WTC11 (cell line): ENCODE measurements around the gene OBSL1.

Source experiments
- CREB1 ChIP-seq: sonication (generic); formaldehyde crosslinking; IDR thresholded peaks from 2 replicates; pipeline ENCODE4 v1.8.0; 2023; ENCODE audit warnings: mild to moderate bottlenecking, missing genetic modification reagents
- ETV6 ChIP-seq: sonication (generic); formaldehyde crosslinking; IDR thresholded peaks from 2 replicates; pipeline ENCODE4 v1.8.1; 2022; ENCODE audit warnings: mild to moderate bottlenecking, missing genetic modification reagents
- FOXJ3 ChIP-seq: sonication (generic); formaldehyde crosslinking; IDR thresholded peaks from 2 replicates; pipeline ENCODE4 v1.9.0; 2021; ENCODE audit warnings: missing genetic modification reagents, mild to moderate bottlenecking, borderline replicate concordance
- JUN ChIP-seq: sonication (generic); formaldehyde crosslinking; IDR thresholded peaks from 2 replicates; pipeline ENCODE4 v1.8.0; 2023; ENCODE audit warnings: mild to moderate bottlenecking, missing genetic modification reagents
- NFYB ChIP-seq: sonication (generic); formaldehyde crosslinking; conservative IDR thresholded peaks from 2 replicates; pipeline ENCODE4 v1.8.0; 2022; ENCODE audit warnings: low read depth, missing genetic modification reagents
- NR3C1 ChIP-seq: sonication (generic); formaldehyde crosslinking; conservative IDR thresholded peaks from 2 replicates; pipeline ENCODE4 v1.8.1; 2023; ENCODE audit warnings: low read depth, mild to moderate bottlenecking, missing genetic modification reagents
- ZNF121 ChIP-seq: sonication (generic); formaldehyde crosslinking; IDR thresholded peaks from 2 replicates; pipeline ENCODE4 v1.8.0; 2023; ENCODE audit warnings: missing genetic modification reagents
- TF ChIP-seq, protein P1 (sequence below): sonication (generic); formaldehyde crosslinking; IDR thresholded peaks from 2 replicates; pipeline ENCODE4 v1.8.0; 2023; ENCODE audit warnings: missing genetic modification reagents, mild to moderate bottlenecking, borderline replicate concordance
- TF ChIP-seq, protein P2 (sequence below): sonication (generic); formaldehyde crosslinking; IDR thresholded peaks from 2 replicates; pipeline ENCODE4 v1.8.0; 2022; ENCODE audit warnings: mild to moderate bottlenecking, missing genetic modification reagents
- TF ChIP-seq, protein P3 (sequence below): sonication (generic); formaldehyde crosslinking; IDR thresholded peaks from 2 replicates; pipeline ENCODE4 v1.8.1; 2023; ENCODE audit warnings: mild to moderate bottlenecking, missing genetic modification reagents, borderline replicate concordance
- TF ChIP-seq, protein P4 (sequence below): sonication (generic); formaldehyde crosslinking; IDR thresholded peaks from 2 replicates; pipeline ENCODE4 v1.8.0; 2022; ENCODE audit warnings: missing genetic modification reagents
- TF ChIP-seq, protein P5 (sequence below): fragments of 200-600 bp; IDR thresholded peaks from 2 replicates; pipeline ENCODE4 v1.8.0; 2022; ENCODE audit warnings: antibody characterized with exemption
- TF ChIP-seq, protein P6 (sequence below): sonication (generic); formaldehyde crosslinking; IDR thresholded peaks from 2 replicates; pipeline ENCODE4 v1.8.1; 2023; ENCODE audit warnings: mild to moderate bottlenecking, missing genetic modification reagents, moderate library complexity
- TF ChIP-seq, protein P7 (sequence below): sonication (generic); formaldehyde crosslinking; IDR thresholded peaks from 2 replicates; pipeline ENCODE4 v1.8.1; 2022; ENCODE audit warnings: mild to moderate bottlenecking, missing genetic modification reagents, moderate library complexity, borderline replicate concordance

DNA sequence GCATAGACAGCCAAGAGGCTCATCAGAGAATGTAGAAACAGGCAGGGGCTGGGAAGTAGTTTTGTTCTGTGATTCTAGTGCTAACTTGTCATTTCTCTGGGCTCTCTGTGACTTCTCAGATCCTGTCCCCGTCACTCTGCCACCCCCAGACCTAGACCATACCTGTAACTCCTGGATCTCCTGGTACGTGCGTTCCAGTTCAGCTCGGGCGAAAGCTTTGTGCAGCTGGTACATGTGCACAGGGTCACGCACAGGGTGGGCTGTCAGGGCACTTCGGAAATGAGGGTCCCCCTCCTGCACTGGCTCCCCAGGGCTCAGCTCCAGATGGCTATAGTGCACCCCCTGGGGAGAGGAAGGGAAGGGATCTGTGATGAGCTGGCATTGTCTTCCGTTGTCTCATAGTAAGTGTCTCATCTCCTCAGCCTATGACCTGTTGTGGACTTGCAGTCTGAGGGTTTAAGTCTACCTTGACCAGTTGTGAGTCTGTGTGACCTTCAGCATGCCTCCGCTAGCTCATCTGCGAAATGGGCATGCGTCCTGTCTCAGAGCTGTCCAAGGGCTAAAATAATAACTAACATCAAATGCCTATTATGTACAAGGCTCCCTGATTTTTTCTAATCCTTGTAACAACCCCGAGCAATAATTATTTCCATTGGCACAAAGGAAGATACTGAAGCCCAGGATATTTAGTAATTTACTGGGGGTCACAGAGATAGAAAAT lies 30.4 kb downstream of the OBSL1 start:
- TF ChIP-seq, protein P1, sequence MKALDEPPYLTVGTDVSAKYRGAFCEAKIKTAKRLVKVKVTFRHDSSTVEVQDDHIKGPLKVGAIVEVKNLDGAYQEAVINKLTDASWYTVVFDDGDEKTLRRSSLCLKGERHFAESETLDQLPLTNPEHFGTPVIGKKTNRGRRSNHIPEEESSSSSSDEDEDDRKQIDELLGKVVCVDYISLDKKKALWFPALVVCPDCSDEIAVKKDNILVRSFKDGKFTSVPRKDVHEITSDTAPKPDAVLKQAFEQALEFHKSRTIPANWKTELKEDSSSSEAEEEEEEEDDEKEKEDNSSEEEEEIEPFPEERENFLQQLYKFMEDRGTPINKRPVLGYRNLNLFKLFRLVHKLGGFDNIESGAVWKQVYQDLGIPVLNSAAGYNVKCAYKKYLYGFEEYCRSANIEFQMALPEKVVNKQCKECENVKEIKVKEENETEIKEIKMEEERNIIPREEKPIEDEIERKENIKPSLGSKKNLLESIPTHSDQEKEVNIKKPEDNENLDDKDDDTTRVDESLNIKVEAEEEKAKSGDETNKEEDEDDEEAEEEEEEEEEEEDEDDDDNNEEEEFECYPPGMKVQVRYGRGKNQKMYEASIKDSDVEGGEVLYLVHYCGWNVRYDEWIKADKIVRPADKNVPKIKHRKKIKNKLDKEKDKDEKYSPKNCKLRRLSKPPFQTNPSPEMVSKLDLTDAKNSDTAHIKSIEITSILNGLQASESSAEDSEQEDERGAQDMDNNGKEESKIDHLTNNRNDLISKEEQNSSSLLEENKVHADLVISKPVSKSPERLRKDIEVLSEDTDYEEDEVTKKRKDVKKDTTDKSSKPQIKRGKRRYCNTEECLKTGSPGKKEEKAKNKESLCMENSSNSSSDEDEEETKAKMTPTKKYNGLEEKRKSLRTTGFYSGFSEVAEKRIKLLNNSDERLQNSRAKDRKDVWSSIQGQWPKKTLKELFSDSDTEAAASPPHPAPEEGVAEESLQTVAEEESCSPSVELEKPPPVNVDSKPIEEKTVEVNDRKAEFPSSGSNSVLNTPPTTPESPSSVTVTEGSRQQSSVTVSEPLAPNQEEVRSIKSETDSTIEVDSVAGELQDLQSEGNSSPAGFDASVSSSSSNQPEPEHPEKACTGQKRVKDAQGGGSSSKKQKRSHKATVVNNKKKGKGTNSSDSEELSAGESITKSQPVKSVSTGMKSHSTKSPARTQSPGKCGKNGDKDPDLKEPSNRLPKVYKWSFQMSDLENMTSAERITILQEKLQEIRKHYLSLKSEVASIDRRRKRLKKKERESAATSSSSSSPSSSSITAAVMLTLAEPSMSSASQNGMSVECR (CRISPR knock-in tag) = no peak
- TF ChIP-seq, protein P2, sequence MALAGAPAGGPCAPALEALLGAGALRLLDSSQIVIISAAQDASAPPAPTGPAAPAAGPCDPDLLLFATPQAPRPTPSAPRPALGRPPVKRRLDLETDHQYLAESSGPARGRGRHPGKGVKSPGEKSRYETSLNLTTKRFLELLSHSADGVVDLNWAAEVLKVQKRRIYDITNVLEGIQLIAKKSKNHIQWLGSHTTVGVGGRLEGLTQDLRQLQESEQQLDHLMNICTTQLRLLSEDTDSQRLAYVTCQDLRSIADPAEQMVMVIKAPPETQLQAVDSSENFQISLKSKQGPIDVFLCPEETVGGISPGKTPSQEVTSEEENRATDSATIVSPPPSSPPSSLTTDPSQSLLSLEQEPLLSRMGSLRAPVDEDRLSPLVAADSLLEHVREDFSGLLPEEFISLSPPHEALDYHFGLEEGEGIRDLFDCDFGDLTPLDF (CRISPR knock-in tag) = no peak
- TF ChIP-seq NFYB (CRISPR knock-in tag) (no peak), ZNF121 (no peak), ETV6 (CRISPR knock-in tag) (no peak), CREB1 (no peak), JUN (no peak), FOXJ3 (CRISPR knock-in tag) (no peak), NR3C1 (CRISPR knock-in tag) (no peak)
- TF ChIP-seq, protein P3, sequence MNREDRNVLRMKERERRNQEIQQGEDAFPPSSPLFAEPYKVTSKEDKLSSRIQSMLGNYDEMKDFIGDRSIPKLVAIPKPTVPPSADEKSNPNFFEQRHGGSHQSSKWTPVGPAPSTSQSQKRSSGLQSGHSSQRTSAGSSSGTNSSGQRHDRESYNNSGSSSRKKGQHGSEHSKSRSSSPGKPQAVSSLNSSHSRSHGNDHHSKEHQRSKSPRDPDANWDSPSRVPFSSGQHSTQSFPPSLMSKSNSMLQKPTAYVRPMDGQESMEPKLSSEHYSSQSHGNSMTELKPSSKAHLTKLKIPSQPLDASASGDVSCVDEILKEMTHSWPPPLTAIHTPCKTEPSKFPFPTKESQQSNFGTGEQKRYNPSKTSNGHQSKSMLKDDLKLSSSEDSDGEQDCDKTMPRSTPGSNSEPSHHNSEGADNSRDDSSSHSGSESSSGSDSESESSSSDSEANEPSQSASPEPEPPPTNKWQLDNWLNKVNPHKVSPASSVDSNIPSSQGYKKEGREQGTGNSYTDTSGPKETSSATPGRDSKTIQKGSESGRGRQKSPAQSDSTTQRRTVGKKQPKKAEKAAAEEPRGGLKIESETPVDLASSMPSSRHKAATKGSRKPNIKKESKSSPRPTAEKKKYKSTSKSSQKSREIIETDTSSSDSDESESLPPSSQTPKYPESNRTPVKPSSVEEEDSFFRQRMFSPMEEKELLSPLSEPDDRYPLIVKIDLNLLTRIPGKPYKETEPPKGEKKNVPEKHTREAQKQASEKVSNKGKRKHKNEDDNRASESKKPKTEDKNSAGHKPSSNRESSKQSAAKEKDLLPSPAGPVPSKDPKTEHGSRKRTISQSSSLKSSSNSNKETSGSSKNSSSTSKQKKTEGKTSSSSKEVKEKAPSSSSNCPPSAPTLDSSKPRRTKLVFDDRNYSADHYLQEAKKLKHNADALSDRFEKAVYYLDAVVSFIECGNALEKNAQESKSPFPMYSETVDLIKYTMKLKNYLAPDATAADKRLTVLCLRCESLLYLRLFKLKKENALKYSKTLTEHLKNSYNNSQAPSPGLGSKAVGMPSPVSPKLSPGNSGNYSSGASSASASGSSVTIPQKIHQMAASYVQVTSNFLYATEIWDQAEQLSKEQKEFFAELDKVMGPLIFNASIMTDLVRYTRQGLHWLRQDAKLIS (CRISPR knock-in tag) = no peak
- TF ChIP-seq, protein P4, sequence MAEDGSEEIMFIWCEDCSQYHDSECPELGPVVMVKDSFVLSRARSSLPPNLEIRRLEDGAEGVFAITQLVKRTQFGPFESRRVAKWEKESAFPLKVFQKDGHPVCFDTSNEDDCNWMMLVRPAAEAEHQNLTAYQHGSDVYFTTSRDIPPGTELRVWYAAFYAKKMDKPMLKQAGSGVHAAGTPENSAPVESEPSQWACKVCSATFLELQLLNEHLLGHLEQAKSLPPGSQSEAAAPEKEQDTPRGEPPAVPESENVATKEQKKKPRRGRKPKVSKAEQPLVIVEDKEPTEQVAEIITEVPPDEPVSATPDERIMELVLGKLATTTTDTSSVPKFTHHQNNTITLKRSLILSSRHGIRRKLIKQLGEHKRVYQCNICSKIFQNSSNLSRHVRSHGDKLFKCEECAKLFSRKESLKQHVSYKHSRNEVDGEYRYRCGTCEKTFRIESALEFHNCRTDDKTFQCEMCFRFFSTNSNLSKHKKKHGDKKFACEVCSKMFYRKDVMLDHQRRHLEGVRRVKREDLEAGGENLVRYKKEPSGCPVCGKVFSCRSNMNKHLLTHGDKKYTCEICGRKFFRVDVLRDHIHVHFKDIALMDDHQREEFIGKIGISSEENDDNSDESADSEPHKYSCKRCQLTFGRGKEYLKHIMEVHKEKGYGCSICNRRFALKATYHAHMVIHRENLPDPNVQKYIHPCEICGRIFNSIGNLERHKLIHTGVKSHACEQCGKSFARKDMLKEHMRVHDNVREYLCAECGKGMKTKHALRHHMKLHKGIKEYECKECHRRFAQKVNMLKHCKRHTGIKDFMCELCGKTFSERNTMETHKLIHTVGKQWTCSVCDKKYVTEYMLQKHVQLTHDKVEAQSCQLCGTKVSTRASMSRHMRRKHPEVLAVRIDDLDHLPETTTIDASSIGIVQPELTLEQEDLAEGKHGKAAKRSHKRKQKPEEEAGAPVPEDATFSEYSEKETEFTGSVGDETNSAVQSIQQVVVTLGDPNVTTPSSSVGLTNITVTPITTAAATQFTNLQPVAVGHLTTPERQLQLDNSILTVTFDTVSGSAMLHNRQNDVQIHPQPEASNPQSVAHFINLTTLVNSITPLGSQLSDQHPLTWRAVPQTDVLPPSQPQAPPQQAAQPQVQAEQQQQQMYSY (CRISPR knock-in tag) = no peak
- TF ChIP-seq, protein P5, sequence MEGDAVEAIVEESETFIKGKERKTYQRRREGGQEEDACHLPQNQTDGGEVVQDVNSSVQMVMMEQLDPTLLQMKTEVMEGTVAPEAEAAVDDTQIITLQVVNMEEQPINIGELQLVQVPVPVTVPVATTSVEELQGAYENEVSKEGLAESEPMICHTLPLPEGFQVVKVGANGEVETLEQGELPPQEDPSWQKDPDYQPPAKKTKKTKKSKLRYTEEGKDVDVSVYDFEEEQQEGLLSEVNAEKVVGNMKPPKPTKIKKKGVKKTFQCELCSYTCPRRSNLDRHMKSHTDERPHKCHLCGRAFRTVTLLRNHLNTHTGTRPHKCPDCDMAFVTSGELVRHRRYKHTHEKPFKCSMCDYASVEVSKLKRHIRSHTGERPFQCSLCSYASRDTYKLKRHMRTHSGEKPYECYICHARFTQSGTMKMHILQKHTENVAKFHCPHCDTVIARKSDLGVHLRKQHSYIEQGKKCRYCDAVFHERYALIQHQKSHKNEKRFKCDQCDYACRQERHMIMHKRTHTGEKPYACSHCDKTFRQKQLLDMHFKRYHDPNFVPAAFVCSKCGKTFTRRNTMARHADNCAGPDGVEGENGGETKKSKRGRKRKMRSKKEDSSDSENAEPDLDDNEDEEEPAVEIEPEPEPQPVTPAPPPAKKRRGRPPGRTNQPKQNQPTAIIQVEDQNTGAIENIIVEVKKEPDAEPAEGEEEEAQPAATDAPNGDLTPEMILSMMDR = no peak
- TF ChIP-seq, protein P6, sequence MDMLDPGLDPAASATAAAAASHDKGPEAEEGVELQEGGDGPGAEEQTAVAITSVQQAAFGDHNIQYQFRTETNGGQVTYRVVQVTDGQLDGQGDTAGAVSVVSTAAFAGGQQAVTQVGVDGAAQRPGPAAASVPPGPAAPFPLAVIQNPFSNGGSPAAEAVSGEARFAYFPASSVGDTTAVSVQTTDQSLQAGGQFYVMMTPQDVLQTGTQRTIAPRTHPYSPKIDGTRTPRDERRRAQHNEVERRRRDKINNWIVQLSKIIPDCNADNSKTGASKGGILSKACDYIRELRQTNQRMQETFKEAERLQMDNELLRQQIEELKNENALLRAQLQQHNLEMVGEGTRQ (CRISPR knock-in tag) = no peak
- TF ChIP-seq, protein P7, sequence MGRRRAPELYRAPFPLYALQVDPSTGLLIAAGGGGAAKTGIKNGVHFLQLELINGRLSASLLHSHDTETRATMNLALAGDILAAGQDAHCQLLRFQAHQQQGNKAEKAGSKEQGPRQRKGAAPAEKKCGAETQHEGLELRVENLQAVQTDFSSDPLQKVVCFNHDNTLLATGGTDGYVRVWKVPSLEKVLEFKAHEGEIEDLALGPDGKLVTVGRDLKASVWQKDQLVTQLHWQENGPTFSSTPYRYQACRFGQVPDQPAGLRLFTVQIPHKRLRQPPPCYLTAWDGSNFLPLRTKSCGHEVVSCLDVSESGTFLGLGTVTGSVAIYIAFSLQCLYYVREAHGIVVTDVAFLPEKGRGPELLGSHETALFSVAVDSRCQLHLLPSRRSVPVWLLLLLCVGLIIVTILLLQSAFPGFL = no peak
